GM19324 (cell line): ENCODE data around the gene BBS1.
"Not testable (repeated sequence)": the region's sequence is repeated elsewhere in the genome, so short reads cannot be mapped to it uniquely, and the experiment has no call there.

ENCODE experiments used
- ATAC-seq: cut with Tn5 transposase; IDR thresholded peaks from one replicate; pipeline ENCODE4 v1.9.1; 2021; ENCODE audit warnings: mild to moderate bottlenecking, moderate library complexity; ENCODE audit not compliant: unreplicated experiment, low FRiP score

The BBS1 gene

DNA sequence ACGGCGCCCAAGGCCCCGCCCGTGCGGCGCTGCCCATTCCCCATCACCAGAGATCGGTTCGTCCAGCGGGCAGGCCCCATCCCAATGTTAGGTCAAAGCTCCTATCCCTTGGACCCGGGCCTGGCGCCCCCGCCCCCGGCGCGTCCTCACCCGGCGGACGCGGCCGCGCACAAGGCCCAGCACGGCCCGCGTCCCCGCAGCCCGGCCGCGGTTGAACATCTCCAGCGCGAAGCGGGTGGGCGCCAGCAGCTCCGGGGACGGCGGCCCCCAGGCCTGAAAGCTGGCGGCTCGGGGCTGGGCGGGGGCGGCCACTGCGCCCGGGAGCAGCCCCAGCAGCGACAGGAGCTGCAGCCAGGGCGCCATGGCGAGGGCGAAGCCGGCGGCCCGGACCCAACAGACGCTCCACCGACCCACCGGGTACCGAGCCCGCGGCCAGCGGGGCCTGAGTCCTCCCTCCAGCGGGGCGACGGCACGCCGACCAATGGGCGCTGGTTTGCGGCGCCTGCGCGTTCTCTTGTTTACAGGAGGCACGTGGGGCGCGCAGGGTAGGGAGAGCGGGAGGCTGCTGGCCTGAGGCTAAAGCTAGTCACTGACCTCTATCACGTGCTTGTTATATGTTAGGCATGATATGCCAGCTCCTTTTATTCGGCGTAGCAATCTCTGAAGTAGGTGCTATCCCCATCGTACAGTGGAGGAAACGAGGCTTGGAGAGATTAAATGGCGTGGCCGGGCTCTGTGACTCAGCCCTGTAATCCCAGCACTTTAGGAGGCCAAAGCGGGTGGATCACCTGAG is 57.9 kb downstream of the BBS1 start, which contains the start of gene CTSF:
CTSF (minus strand) TSS at position 483 of the 793 bp plus-strand sequence; CDS start at position 363, 120 bp downstream.
- peak; percentile 49 for ATAC-seq

DNA sequence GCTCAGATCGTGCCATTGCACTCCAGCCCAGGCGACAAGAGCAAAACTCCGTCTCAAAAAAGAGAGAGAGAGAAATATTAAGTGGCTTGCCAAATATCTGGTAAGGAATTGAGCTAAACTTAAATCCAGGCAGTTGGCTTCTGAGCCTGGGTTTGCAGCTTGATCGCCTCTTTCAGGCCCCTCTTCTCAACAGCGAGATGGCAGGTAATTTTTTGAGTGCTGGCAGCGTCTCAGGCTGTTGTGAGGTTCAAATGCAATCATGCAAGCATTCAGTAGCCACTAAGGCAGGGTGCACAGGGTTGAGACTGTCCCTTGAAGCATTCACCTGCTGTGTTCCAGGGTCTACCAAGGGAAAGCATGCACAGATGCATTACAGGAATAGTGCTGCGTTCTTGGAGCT is 58.6 kb downstream of the BBS1 start:
- ATAC-seq: no peak

DNA sequence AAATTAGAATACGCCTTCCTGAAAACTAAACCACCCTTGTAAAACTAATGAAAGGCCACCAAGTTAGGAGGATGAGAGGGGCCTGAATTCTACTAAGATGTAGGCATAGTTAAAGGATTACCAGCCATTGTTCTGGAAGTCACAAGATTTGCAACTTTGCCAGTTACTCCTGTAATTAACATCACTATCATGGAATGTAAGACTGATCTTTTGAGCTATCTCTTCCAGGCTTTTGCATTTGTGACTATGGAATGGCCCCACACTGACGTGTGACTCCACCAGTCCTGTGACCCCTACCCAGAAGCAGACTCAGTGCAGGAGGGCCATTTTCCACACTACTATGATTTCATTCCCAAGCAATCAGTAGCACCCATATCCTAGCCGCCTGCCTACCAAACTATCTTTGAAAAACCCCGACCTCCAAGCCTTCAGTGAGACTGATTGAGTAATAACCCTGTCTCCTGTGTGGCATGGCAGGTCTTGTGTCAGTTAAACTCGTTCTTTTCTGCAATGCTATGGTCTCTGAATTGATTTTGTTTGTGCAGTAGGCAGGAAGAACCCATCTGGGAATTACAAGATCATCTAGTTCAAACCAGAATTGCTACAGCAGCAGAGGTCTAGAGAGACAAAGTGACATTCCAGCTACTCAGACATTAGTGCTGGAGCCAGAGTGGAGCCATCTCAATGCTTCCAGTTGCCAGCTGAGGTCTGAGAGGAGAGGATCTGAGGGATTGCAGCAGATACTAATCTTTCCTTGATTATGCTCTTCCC is 59.8 kb downstream of the BBS1 start:
- ATAC-seq: no peak

DNA sequence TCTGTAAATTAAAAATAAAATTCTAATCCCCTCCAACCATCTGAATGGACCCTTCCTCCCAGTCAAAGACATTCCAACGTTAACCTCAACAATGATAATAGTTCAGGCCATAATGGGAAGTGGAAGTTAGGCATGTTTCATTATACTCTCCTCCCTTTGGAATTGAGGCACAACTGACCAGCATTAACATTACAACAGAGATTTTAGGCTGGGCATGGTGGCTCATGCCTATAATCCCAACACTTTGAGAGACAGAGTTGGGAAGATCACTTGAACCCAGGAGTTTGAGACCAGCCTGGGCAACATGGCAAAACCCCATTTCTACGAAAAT is 60.4 kb downstream of the BBS1 start:
- ATAC-seq: no peak

DNA sequence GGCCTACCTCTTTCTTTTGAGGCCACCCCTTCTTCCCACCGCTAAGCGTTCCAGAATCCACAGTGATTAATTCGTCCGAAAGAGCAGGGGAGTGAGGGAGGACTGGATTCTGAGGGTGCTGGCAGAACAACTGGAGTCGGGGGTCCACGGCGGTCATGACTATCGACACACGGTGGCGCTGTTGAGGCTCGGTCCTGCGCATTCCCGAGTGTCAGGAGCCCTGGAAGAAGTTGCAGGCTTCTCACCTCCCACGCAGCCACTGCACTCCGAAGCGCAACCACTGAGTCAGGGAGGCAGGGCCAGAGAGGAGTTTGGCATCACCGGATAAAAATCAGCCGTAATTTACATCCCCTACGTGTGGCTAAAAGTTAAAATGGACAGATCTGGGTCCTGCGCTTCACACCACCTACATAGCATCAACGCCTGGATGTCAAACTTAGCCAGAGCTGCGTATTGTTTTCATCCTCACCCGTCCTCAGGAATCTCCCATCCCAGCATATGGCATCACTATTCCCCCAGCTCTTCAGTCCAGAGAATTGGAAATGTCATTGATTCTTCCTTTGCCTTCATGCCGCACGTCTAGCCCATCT is 68.7 kb downstream of the BBS1 start:
- no peak for ATAC-seq

DNA sequence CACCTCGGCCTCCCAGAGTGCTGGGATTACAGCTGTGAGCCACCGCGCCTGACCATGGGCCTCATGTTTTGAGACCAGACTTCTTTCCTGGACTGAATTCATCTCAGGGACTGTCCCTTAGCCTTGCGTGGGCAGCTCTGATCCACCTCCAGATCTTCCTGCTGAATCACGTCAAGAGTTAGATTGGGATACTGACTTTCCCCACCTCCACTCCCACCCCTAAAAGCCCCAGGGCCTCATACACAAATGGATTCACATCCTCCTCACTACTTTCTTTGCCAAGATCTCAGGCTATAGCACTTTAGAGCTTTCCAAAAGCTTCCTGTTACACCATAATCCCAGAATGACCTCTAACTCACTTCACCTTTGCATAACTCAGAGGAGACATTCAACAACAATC is 70.4 kb downstream of the BBS1 start:
- no peak for ATAC-seq

DNA sequence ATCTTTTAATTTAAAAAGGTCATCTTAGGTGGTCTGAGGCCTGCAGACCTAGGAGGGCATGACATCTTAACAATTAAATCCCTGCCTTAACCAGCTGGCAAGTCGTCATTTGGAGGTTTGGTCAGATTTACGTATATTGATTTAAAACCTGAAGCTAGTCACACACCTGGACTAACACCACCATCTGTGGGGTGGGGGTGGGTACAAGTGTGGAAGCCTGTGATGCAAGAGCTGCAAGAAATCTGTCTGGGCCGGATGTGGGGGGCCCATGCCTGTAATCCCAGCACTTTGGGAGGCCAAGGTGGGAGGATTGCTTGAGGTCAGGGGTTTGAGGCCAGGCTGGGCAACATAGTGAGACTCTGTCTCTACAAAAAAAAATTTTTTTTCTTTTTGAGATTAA is 70.8 kb downstream of the BBS1 start:
- no peak for ATAC-seq

DNA sequence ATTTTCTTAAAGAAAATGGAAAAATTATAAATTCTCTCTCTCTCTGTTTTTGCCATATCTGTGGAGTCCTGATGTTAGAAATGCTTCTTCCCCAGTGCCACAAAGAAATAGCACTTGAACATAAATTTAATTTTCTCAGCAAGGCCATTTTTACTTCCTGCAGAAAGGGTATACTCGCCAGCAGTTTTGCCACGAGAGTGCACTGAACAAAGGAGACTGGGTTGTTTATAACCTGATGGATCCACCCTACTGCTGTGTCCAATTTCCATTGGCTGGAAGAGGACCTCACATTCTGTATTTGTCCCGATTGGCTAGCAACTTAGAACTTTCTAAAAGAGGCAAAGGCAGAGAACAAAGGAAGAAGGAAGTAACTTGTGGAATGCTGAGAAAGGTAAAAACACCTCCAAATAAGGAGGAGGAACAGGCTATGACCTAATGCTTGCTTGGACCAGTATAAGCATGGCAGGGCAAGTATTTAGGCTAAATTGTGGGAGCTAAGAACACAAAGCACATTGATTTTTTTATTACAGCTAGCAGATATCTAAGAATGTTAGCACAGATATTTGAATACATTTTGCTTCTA is 72.2 kb downstream of the BBS1 start:
- not testable (repeated sequence) for ATAC-seq
